ENCODE data around the gene UPK3BL2.
A peak's percentile ranks its signal among the peaks of the same experiment; 100 is the strongest.
"Not testable (repeated sequence)": the region's sequence is repeated elsewhere in the genome, so short reads cannot be mapped to it uniquely, and the experiment has no call there.

The UPK3BL2 gene

DNA sequence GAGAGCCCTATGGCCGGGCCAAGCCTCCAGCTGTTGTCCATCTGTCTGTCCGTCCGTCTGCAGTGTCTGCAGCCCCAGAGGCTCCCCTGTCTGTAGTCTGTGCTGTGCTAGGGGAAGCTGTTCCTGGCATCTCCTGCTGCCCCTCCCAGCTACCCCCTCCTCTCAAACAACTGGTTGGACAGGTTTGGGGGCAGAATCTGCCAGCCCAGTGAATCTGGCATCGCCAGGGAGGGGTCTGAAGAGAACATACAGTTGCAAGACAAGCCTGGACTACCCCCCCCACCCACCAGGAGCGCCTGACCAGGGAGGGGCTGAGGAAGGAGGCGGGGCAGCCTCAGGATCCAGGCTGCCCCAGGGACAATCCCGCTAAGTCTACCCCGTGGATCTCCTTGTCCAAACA lies at the start of gene UPK3BL2:
UPK3BL2 (minus strand) TSS at position 101 of the 400 bp plus-strand sequence; CDS start at position 41, 60 bp downstream.
- DNase-seq (ENCODE audit: low read depth in 2 of 2, low spot score in 1 of 2) = not testable (repeated sequence)

- DNase-seq (ENCODE audit: low read depth in 2 of 2, low spot score in 1 of 2) = peak in 1 of 2 donors; percentile 13
Observed at GRCh38 chr7:102592477-102593019, 49.1 kb upstream of the UPK3BL2 start.

DNA sequence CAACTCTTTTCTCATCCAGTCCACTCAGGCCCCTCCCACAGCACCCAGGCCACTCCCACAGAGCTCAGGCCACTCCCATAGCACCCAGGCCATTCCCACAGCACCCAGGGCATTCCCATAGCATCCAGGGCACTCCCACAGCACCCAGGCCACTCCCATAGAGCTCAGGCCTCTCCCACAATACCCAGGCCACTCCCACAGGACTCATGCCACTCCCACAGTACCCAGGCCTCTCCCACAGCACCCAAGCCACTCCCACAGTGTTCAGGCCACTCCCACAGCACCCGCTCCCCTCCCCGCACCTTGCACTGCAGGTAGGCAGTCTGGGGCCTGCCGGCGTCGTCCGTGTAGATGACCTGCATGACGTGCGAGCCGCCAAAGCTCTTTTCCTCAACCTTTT lies 46.4 kb upstream of the UPK3BL2 start:
- not testable (repeated sequence) for DNase-seq (ENCODE audit: low read depth in 2 of 2, low spot score in 1 of 2)

GRCh38 chr7:102583495-102583894 lies 40.0 kb upstream of the UPK3BL2 start:
- not testable (repeated sequence) for DNase-seq (ENCODE audit: low read depth in 2 of 2, low spot score in 1 of 2)

GRCh38 chr7:102581722-102582121 lies 38.2 kb upstream of the UPK3BL2 start:
- not testable (repeated sequence) for DNase-seq (ENCODE audit: low read depth in 2 of 2, low spot score in 1 of 2)

DNA sequence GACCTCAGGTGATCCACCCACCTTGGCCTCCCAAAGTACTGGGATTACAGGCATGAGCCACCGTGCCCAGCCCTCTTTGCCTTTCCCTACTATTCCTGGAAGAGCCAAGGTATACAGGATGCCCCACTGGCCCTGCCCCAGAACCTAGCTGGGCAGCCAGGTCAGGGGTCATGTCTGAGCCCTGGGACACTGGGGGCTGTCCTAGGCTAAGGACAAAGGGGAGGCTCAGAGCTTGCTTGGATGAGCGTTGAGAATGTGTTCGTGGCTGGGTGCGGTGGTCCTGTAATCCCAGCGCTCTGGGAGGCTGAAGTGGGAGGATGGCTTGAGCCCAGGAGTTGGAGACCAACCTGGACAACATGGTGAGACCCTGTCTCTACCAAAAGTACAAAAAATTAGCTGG lies 35.0 kb upstream of the UPK3BL2 start:
- DNase-seq (ENCODE audit: low read depth in 2 of 2, low spot score in 1 of 2) = not testable (repeated sequence)

DNA sequence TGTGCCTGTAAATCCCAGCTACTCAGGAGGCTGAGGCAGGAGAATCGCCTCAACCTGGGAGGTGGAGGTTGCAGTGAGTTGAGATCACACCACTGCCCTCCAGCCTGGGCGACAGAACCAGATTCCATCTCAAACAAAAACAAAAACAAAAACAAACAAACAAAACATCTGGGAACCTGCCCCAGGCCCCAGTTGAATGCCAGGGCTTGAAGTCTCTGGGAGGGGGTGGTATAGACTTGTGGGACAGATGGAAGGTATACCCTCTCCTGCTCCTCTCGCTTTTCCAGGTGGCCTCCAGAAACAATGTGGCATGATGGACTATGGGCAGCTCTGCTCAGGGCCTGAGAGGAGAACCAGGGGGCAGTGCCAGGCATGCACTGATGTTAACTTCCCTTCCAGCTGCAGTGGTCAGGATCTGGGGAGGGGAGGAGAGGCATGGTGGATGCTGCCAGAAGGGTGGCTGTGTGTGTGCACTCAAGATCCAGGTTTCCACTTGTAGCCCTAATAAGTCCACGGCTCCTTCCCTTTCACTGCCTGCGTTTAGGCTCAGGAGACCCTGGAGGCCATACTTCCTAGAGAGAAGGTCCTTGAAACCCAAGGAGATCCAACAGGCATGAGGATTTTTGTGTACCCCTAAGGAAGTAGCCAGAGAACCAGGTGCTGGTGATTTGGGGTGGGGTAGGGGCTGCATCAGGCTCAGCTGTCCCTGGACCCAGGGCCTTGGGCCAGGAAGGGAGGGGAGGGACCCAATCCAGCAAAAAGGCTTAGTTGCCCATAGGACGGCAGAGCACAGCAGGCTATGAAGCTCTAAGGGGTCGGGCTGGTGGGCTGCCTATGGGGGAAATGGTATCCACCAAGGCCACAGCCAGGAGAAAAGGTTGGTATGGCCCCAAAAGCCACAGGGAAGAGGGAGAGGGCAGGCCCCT lies 34.1 kb upstream of the UPK3BL2 start:
- not testable (repeated sequence) for DNase-seq (ENCODE audit: low read depth in 2 of 2, low spot score in 1 of 2)

GRCh38 chr7:102576363-102576762 lies 32.9 kb upstream of the UPK3BL2 start:
- DNase-seq (ENCODE audit: low read depth in 2 of 2, low spot score in 1 of 2) = not testable (repeated sequence)

DNA sequence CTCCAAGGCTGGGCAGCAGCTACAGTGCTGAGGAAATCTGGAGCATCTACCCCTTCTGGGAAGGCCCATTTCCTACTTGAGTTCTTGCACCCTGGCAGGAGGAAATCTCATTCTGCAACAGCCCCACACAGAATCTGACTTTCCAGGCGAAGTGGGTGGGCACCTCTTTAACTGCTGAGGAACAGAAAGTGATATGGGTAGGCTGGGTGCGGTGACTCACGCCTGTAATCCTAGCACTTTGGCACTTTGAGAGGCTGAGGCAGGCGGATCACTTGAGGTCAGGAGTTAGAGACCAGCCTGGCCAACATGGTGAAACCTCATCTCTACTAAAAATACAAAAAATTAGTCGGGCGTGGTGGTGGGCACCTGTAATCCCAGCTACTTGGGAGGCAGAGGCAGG lies 31.1 kb upstream of the UPK3BL2 start:
- DNase-seq (ENCODE audit: low read depth in 2 of 2, low spot score in 1 of 2) = not testable (repeated sequence)

- DNase-seq (ENCODE audit: low read depth in 2 of 2, low spot score in 1 of 2) = peak; percentile 89 to 100
Observed at GRCh38 chr7:102572261-102573239, 29.1 kb upstream of the UPK3BL2 start, which contains the start of gene POLR2J3. Gene POLR2J3, minus strand, starts transcription at chr7:102572583. Its CDS starts 62 bp downstream, at chr7:102572521.

DNA sequence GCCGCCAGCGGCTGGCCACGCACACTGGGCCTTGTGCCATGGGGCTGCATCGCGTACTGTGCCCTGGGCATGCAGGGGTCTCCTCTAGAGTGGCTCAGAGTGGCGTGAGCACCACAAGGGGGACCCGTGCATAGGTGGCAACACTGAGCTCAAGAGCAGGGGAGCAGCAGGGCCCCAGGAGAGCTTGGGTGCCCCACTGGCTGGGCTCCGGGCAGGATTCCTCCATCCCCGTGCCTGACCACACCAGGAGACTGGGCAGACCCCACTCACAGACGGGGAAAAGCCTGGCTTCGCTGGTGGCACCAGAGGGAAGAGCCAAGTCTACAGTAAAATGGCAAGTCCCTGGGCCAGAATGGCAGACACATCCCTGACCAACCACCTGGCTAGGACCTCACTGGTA lies 25.1 kb upstream of the UPK3BL2 start:
- not testable (repeated sequence) for DNase-seq (ENCODE audit: low read depth in 2 of 2, low spot score in 1 of 2)

- not testable (repeated sequence) for DNase-seq (ENCODE audit: low read depth in 2 of 2, low spot score in 1 of 2)
Observed at GRCh38 chr7:102550808-102551422, 7.4 kb upstream of the UPK3BL2 start, which contains the start of gene SPDYE2. Gene SPDYE2, plus strand, starts transcription at chr7:102551226. Its CDS starts 2,030 bp downstream, at chr7:102553256.

GRCh38 chr7:102546353-102546752 lies 2.9 kb upstream of the UPK3BL2 start:
- not testable (repeated sequence) for DNase-seq (ENCODE audit: low read depth in 2 of 2, low spot score in 1 of 2)

GRCh38 chr7:102545288-102545687 lies 1.8 kb upstream of the UPK3BL2 start:
- DNase-seq (ENCODE audit: low read depth in 2 of 2, low spot score in 1 of 2) = not testable (repeated sequence)

DNA sequence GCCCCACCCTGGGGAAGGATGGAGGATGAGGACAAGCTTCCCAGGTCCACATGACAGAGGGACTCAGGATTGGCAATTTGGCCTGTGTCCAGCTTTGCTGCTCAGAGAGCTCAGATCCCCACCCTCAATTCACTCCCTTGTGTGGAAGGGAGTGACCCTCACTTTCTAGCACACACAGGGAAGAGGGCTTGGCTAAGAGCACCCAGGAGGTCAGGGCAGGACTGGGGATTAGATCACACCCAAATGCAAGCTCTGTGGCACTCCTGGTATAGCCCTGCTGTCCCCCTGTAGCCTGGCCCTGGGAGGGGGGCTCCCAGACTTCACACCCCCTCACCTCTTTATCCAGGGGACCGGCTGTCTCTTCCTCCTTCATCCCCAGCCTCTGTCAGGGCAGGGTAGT lies 876 bp upstream of the UPK3BL2 start:
- not testable (repeated sequence) for DNase-seq (ENCODE audit: low read depth in 2 of 2, low spot score in 1 of 2)

- not testable (repeated sequence) for DNase-seq (ENCODE audit: low read depth in 2 of 2, low spot score in 1 of 2)
Observed at GRCh38 chr7:102542771-102543170, 725 bp downstream of the UPK3BL2 start.

- DNase-seq (ENCODE audit: low read depth in 2 of 2, low spot score in 1 of 2) = not testable (repeated sequence)
Observed at GRCh38 chr7:102542083-102542482, 1.4 kb downstream of the UPK3BL2 start.

DNA sequence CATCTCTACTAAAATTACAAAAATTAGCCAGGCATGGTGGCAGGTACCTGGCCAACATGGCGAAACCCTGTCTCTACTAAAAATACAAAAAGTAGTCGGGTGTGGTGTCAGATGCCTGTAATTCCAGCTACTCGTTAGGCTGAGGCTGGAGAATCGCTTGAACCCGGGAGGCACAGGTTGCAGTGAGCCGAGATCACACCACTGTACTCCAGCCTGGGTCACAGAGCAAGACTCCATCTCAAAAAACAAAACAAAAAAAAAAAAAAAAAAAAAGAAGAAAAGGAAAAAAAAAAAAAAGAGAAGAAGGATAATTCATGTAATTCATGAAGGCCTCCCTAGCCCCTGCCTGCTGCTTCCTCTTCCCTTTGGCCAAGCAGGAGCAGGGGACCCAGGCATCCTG lies 2.9 kb downstream of the UPK3BL2 start:
- DNase-seq (ENCODE audit: low read depth in 2 of 2, low spot score in 1 of 2) = not testable (repeated sequence)

- not testable (repeated sequence) for DNase-seq (ENCODE audit: low read depth in 2 of 2, low spot score in 1 of 2)
Observed at GRCh38 chr7:102535062-102535615, 8.4 kb downstream of the UPK3BL2 start.

GRCh38 chr7:102532127-102532526 lies 11.4 kb downstream of the UPK3BL2 start:
- DNase-seq (ENCODE audit: low read depth in 2 of 2, low spot score in 1 of 2) = not testable (repeated sequence)

Data from stimulated activated CD8-positive, alpha-beta memory T cell treated with anti-CD3 and anti-CD28 coated beads, Interleukin-4, amount 100 ng/mL, for 4 hours (primary cell).